Measurements from ENCODE around the gene CENPP.

GRCh38 chr9:92312887-92313623 is 12.7 kb upstream of the CENPP start:
- TF ChIP-seq CTCF (IDR thresholded peaks at IDR 0.05; ENCODE audit: low read depth, low read length, missing input control), result no peak
- TF ChIP-seq RXRA (IDR thresholded peaks at IDR 0.05), result no peak
- no peak for TF ChIP-seq MAX (IDR thresholded peaks at IDR 0.05)
- TF ChIP-seq FOXA2 (IDR thresholded peaks at IDR 0.05), result no peak
- TF ChIP-seq FOXA1 (IDR thresholded peaks at IDR 0.05), result no peak
- no peak for TF ChIP-seq EGR1 (IDR thresholded peaks at IDR 0.05; ENCODE audit: low read depth in 2 of 2)
- TF ChIP-seq, protein P1, sequence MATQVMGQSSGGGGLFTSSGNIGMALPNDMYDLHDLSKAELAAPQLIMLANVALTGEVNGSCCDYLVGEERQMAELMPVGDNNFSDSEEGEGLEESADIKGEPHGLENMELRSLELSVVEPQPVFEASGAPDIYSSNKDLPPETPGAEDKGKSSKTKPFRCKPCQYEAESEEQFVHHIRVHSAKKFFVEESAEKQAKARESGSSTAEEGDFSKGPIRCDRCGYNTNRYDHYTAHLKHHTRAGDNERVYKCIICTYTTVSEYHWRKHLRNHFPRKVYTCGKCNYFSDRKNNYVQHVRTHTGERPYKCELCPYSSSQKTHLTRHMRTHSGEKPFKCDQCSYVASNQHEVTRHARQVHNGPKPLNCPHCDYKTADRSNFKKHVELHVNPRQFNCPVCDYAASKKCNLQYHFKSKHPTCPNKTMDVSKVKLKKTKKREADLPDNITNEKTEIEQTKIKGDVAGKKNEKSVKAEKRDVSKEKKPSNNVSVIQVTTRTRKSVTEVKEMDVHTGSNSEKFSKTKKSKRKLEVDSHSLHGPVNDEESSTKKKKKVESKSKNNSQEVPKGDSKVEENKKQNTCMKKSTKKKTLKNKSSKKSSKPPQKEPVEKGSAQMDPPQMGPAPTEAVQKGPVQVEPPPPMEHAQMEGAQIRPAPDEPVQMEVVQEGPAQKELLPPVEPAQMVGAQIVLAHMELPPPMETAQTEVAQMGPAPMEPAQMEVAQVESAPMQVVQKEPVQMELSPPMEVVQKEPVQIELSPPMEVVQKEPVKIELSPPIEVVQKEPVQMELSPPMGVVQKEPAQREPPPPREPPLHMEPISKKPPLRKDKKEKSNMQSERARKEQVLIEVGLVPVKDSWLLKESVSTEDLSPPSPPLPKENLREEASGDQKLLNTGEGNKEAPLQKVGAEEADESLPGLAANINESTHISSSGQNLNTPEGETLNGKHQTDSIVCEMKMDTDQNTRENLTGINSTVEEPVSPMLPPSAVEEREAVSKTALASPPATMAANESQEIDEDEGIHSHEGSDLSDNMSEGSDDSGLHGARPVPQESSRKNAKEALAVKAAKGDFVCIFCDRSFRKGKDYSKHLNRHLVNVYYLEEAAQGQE (IDR thresholded peaks at IDR 0.05), result no peak
- no peak for TF ChIP-seq HNF4A (conservative IDR thresholded peaks at IDR 0.05)
